Activated naive CD8-positive, alpha-beta T cell treated with anti-CD3 and anti-CD28 coated beads for 36 hours (primary cell): ENCODE results near the gene TTC8. TPM values are rescaled to one million over a fixed set of nuclear protein-coding genes. Genes with fewer than 3 reads are reported as not detected.

ENCODE experiments used
- DNase-seq: peaks from one replicate; pipeline ENCODE4 v3.0.0; 2021
- H3K27ac Mint-ChIP-seq: one replicate; pipeline ENCODE4 v1.8.0; 2022; ENCODE audit warnings: mild to moderate bottlenecking, moderate library complexity, mixed read lengths
- H3K27me3 Mint-ChIP-seq: one replicate; pipeline ENCODE4 v1.8.0; 2022; ENCODE audit warnings: mild to moderate bottlenecking, mixed read lengths
- H3K36me3 Mint-ChIP-seq: one replicate; pipeline ENCODE4 v1.8.0; 2021; ENCODE audit warnings: mild to moderate bottlenecking, mixed read lengths
- H3K4me1 Mint-ChIP-seq: one replicate; pipeline ENCODE4 v1.8.0; 2021; ENCODE audit warnings: mixed read lengths
- H3K4me3 Mint-ChIP-seq: one replicate; pipeline ENCODE4 v1.8.0; 2022; ENCODE audit warnings: mild to moderate bottlenecking, moderate library complexity, mixed read lengths
- H3K9me3 Mint-ChIP-seq: one replicate; pipeline ENCODE4 v1.8.0; 2022; ENCODE audit warnings: mixed read lengths
- total RNA-seq, 2 experiments: library from RNA; stranded (reverse); gene quantifications; one replicate each; pipeline ENCODE4 v1.2.3, GENCODE V29; 2021

TTC8 gene
- total RNA-seq, 2 experiments from 2014 or later: 4.8 to 6.4 TPM

- Mint-ChIP-seq H3K9me3 (no peaks in the 10 kb centered on the region), H3K27ac (no peak overlapping the region), H3K4me1 (no peaks in the 10 kb centered on the region), H3K36me3 (no peaks in the 10 kb centered on the region), H3K4me3 (no peak overlapping the region), H3K27me3 (peaks cover 14% of the 10 kb centered on the region)
- no peak for DNase-seq
These were observed 90.5 kb downstream of the TTC8 start for GRCh38 chr14:88914956-88915355.

DNA sequence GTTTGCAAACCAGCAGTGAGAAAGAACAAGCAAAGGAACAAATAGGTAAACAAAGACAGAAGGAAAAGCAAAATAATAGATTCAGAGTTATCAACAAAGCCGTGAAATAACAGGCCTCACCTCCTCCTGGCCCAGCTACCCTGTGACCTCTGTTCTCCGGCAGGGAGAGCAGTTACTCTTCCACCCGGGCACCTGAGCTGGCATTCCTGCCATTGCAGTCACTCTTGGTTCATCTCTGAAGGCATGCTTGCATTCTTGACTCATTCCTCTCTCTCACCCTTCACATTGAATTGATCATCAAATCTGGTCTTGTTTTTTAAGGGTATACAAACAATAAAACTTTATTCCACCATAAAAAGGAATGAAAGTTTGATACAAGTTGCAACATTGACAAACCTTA lies 95.1 kb downstream of the TTC8 start:
- no peak for DNase-seq
- H3K4me1 Mint-ChIP-seq: no peaks in the 10 kb centered on the region
- H3K4me3 Mint-ChIP-seq: no peak overlapping the region
- H3K27ac Mint-ChIP-seq: no peak overlapping the region
- H3K9me3 Mint-ChIP-seq: peaks cover 1% of the 10 kb centered on the region
- peaks cover 25% of the 10 kb centered on the region for H3K27me3 Mint-ChIP-seq
- no peaks in the 10 kb centered on the region for H3K36me3 Mint-ChIP-seq

Other genes with a start within 250 kb of the TTC8 start
- 1 to 10 TPM; 3.0 to 3.3 TPM for gene EML5, start 31.7 kb upstream of the TTC8 start, total RNA-seq